ENCODE data around the gene SPTLC2. TPM values are rescaled to one million over a fixed set of nuclear protein-coding genes. Genes with fewer than 3 reads are reported as not detected.

SPTLC2 gene
- total and polyA plus RNA-seq, 2 of the 8 experiments (the other 6 are each of a cell fraction or from before 2014, with no cell fraction given): 8.9 to 35.1 TPM

DNA sequence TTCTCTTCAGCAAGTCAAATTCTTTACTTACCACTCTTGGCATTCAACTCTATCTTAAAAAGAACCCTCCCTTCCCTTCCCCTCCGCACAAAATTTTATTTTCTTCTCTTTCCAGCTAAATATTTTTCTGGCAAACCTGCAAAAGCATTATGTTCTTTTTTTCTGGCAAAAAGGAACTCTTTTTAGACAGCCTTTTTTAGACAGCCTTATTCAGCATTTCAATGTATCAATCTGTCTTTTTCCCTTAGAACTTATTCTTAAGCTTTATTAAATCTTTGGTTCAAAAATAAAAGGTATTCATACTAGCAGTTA lies 50.5 kb downstream of the SPTLC2 start (continued):
- TF ChIP-seq SIN3A (conservative IDR thresholded peaks at IDR 0.05 in 1 of 2, IDR thresholded peaks at IDR 0.05 in 1 of 2; ENCODE audit: low read depth in 1 of 2, low read length in 2 of 2) (no peak), JUN (IDR thresholded peaks at IDR 0.05; ENCODE audit: low read depth, low read length) (no peak)
